Measurements from ENCODE around the gene ATP8B3.

ATP8B3 gene

DNA sequence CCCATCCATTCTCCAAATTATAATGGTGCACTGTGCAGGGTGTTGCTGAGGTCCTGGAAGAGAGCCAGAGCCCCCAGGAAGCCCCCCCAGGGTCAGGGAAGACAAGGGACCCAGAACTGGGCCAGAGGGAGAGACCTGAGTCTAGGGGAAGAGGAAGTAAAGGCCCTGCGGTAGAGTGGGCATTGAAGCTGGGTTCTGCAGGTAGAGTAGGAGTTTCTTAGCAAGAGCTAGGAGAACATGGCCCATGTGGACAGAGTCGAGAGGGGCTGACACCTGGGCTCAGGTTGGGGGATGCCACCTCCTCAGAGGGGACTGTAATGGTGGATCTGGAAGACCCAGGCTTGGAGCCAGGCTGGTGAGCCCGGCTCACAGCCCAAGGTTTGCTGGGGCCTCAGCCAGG is 75.8 kb downstream of the ATP8B3 start:
- DNase-seq: no peak

DNA sequence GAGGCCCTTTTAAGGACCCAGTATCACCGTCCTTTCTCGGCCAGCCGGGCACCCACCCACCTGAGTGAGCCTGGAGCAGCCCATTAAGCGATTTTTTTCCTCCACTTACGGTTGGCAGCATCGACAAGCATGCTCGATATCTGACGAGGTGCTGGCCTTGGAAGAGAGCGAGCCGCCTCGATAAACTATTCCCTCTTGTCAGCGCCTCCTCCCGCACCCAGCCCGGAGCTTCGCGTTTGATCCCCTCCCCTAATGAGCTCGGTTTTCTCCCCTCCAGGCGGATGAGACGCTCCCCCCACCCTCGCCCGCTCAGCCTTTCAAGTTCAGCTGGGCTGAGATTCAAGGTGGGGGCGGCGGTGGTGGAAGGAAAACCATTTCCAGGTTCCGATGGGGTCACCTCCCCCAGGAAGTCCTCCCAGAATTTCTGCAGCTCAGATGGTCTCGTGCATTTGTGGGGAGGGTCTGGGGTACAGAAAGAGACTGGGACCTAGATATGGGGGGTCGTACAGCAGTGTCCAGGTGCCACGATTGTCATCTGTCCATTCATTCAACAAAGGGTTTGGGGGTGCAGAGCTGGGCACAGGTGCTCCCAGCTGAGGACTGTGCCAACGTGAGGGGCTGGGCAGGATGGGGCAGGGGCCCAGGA is 77.6 kb downstream of the ATP8B3 start:
- DNase-seq: no peak

Data from T-helper 1 cell (primary cell).